ENCODE data around the gene OR8K1.

The OR8K1 gene

DNA sequence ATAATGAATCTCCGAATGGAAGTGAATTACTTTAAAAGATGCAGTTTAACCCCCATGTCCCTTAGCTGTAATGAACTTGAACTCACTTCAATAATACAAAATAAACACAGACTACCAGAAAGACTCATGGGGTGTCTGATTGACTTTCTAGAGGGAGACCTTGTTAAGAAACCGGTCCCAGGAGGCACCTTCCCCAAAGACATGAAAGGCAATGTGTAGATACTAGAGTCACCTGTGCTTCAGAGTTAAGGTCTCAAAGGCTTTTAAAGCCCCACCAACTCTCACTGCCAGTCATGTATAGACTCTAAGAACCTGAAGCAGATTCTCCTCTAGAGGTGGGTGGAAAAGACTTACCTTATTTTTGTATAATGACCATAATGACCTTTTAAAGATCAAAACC lies 8.2 kb downstream of the OR8K1 start, which contains the start of gene OR8J1:
OR8J1 (plus strand) TSS at position 301 of the 400 bp plus-strand sequence. CDS start 5,956 bp downstream, outside the sequence.
- no peak for DNase-seq (ENCODE audit: low read depth)
- TF ChIP-seq, protein P1, sequence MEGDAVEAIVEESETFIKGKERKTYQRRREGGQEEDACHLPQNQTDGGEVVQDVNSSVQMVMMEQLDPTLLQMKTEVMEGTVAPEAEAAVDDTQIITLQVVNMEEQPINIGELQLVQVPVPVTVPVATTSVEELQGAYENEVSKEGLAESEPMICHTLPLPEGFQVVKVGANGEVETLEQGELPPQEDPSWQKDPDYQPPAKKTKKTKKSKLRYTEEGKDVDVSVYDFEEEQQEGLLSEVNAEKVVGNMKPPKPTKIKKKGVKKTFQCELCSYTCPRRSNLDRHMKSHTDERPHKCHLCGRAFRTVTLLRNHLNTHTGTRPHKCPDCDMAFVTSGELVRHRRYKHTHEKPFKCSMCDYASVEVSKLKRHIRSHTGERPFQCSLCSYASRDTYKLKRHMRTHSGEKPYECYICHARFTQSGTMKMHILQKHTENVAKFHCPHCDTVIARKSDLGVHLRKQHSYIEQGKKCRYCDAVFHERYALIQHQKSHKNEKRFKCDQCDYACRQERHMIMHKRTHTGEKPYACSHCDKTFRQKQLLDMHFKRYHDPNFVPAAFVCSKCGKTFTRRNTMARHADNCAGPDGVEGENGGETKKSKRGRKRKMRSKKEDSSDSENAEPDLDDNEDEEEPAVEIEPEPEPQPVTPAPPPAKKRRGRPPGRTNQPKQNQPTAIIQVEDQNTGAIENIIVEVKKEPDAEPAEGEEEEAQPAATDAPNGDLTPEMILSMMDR (IDR thresholded peaks at IDR 0.05; ENCODE audit: low read length, missing control alignments) = no peak
- no peak within 1 kb of the TSS for H3K4me3 ChIP-seq (replicated peaks; ENCODE audit: low read depth, low read length)

DNA sequence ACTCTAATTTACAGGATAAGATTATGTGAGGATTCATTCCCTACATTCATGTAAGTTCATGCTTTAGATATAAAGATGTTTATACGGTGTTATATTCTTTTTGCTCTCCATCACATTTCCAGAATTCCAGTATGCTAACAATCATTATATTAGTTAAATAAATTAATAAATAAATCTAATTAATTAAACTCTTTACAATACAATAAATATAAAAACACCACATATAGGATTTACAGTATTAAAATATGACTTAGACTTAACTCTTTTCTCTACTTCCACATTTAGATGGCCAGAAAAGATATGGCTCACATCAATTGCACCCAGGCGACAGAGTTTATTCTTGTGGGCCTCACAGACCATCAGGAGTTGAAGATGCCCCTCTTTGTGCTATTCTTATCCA lies 29.5 kb downstream of the OR8K1 start, which contains the start of gene OR8U1:
OR8U1 (plus strand) TSS at position 301 of the 400 bp plus-strand sequence; CDS start at position 301, 0 bp downstream.
- DNase-seq (ENCODE audit: low read depth) = no peak
- H3K4me3 ChIP-seq (replicated peaks; ENCODE audit: low read depth, low read length) = no peak within 1 kb of the TSS
- TF ChIP-seq, protein P1 (IDR thresholded peaks at IDR 0.05; ENCODE audit: low read length, missing control alignments) = no peak

DNA sequence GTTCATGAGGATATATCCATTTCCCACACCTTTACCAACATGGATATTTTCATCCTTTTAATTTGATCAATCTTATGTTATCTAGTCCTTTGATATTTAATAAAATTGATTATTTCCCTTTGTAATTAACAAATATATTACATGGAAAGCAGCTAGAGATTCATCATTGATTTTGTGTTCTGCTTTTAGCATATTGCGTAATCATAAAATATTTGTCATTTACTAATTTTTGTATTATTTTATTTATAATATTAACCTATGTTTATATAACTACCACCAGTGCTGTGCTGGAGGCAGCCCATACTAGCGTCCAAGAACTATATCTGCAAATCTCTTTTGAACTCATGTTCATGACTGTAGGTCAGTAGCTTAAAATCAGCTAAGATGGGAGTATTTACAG lies 34.3 kb downstream of the OR8K1 start:
- TF ChIP-seq, protein P1 (IDR thresholded peaks at IDR 0.05; ENCODE audit: low read length, missing control alignments) = no peak
- no peak for DNase-seq (ENCODE audit: low read depth)
- no peak overlapping the region for H3K4me3 ChIP-seq (replicated peaks; ENCODE audit: low read depth, low read length)

DNA sequence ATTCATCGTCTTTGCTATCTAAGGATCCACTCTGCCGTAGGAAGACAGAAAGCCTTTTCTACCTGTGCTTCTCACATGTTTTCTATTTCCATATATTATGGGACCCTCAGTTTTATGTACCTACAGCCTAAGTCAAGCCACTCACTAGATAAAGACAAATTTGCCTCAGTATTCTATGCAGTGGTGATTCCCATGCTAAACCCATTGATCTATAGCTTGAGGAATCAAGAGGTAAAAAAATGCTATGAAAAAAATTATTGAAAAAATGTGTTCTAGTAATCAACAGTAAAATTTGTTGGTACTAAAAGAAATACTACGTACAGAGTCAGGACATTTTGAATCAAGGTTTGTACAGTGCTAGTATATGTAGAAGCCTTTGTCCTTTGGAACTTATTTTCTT lies 48.5 kb downstream of the OR8K1 start:
- TF ChIP-seq, protein P1 (IDR thresholded peaks at IDR 0.05; ENCODE audit: low read length, missing control alignments) = no peak
- DNase-seq (ENCODE audit: low read depth) = no peak
- H3K4me3 ChIP-seq (replicated peaks; ENCODE audit: low read depth, low read length) = no peak overlapping the region

- TF ChIP-seq, protein P1 (IDR thresholded peaks at IDR 0.05; ENCODE audit: low read length, missing control alignments) = no peak
- no peak for DNase-seq (ENCODE audit: low read depth)
- H3K4me3 ChIP-seq (replicated peaks; ENCODE audit: low read depth, low read length) = no peak overlapping the region
These were observed 50.2 kb downstream of the OR8K1 start for GRCh38 chr11:56396047-56396446.
